HepG2 (cell line): Measurements from ENCODE around the gene GCN1. TPM values are rescaled to one million over a fixed set of nuclear protein-coding genes. Genes with fewer than 3 reads are reported as not detected.

Experiments
- ATAC-seq: fragments of 200-7000 bp; cut with Tn5 transposase; 3 replicates; pipeline ENCODE4 v1.9.1; 2020; ENCODE audit warnings: mild to moderate bottlenecking, moderate library complexity
- BruUV-seq: library from RNA; stranded (reverse); fragments of 400-500 nt; replicated peaks from 2 replicates; lab custom pipeline; 2021; lab: Mats Ljungman, UMichigan
- CTCF ChIA-PET: fragments of 300-600 bp; formaldehyde crosslinking; extraction: SDS; loops from one replicate; lab custom pipeline; 2021; ENCODE audit warnings: low total read pairs, inconsistent platforms, low intra/inter-chr PET ratio; lab: Yijun Ruan, JAX
- POLR2A ChIA-PET: fragments of 350-600 bp; sonication (Branson Sonifier 250); formaldehyde crosslinking; loops from one replicate; lab custom pipeline; 2020; ENCODE audit warnings: antibody characterized with exemption, inconsistent platforms; lab: Yijun Ruan, JAX
- DNase-seq: peaks from one replicate; pipeline ENCODE4 v3.0.0-alpha.2; 2015; ENCODE audit warnings: low spot score
- FAIRE-seq: peaks from 3 replicates; lab custom pipeline; 2011; peaks lifted over from hg19 to GRCh38; lab: Jason Lieb, UNC
- H2AFZ ChIP-seq: one replicate; pipeline ENCODE4 v1.6.1; 2011; ENCODE audit warnings: low read length, inconsistent platforms
- H3K27ac ChIP-seq: fragments of 300-600 bp; 3 replicates; pipeline ENCODE4 v1.8.0; 2011; ENCODE audit warnings: mixed run types, mild to moderate bottlenecking, mixed read lengths, low read length, inconsistent platforms; ENCODE audit not compliant: insufficient read depth; ENCODE audit errors: extremely low read length
- H3K27me3 ChIP-seq, 2 experiments: fragments of 200-600 bp in 1 of 2; 2 replicates in 1 of 2; 3 replicates in 1 of 2; pipeline versions ENCODE4 v1.6.0 to v1.8.0; 2011; ENCODE audit warnings: low read length in 2 of 2, mild to moderate bottlenecking in 2 of 2, moderate library complexity in 2 of 2, inconsistent platforms in 1 of 2; ENCODE audit not compliant: insufficient read depth in 2 of 2, control insufficient read depth in 1 of 2
- H3K36me3 ChIP-seq, 2 experiments: fragments of 200-600 bp in 1 of 2; replicated peaks in 1 of 2; 2 replicates in 1 of 2; 3 replicates in 1 of 2; pipeline versions ENCODE4 v1.5.1 to v1.8.0; 2011; ENCODE audit warnings: low read length in 2 of 2, inconsistent platforms in 1 of 2; ENCODE audit not compliant: insufficient read depth in 2 of 2, control insufficient read depth in 1 of 2
- H3K4me1 ChIP-seq: 2 replicates; pipeline ENCODE4 v1.5.1; 2012; ENCODE audit warnings: low read length, inconsistent platforms; ENCODE audit not compliant: insufficient read depth
- H3K4me2 ChIP-seq: 2 replicates; pipeline ENCODE4 v1.6.0; 2011; ENCODE audit warnings: low read depth, low read length, inconsistent platforms
- H3K4me3 ChIP-seq, 3 experiments: fragments of 200-600 bp in 1 of 3; sonication (generic), shearing (Covaris generic) in 1 of 3; replicated peaks in 1 of 3; 2 replicates each; pipeline ENCODE4 v1.5.1; 2011 to 2016; ENCODE audit warnings: low read length in 3 of 3, inconsistent platforms in 2 of 3, low read depth in 2 of 3, mild to moderate bottlenecking in 2 of 3, control low read depth in 1 of 3, mixed read lengths in 1 of 3; ENCODE audit not compliant: insufficient read depth in 1 of 3
- H3K79me2 ChIP-seq: one replicate; pipeline ENCODE4 v1.6.1; 2011; ENCODE audit warnings: low read length, inconsistent platforms; ENCODE audit not compliant: insufficient read depth
- H3K9ac ChIP-seq: 2 replicates; pipeline ENCODE4 v1.6.0; 2011; ENCODE audit warnings: mild to moderate bottlenecking, low read depth, low read length, inconsistent platforms; ENCODE audit not compliant: insufficient read depth
- H3K9me3 ChIP-seq: 2 replicates; pipeline ENCODE4 v1.5.1; 2012; ENCODE audit warnings: mild to moderate bottlenecking, low read length
- H4K20me1 ChIP-seq: 2 replicates; pipeline ENCODE4 v1.6.0; 2011; ENCODE audit warnings: inconsistent platforms, mild to moderate bottlenecking, low read length, moderate library complexity; ENCODE audit not compliant: insufficient read depth
- AGO2 ChIP-seq: fragments of 200-400 bp; formaldehyde crosslinking; optimal IDR thresholded peaks from 2 replicates; pipeline ENCODE3; 2017; ENCODE audit warnings: mild to moderate bottlenecking, low read depth, low read length, moderate library complexity
- CC2D1A ChIP-seq: sonication (generic); formaldehyde crosslinking; IDR thresholded peaks from 2 replicates; pipeline ENCODE4 v1.8.1; 2023; ENCODE audit warnings: mild to moderate bottlenecking, missing genetic modification reagents
- DMAP1 ChIP-seq: IDR thresholded peaks from 2 replicates; pipeline ENCODE4 v1.6.1; 2016
- HNRNPL ChIP-seq: fragments of 200-400 bp; formaldehyde crosslinking; IDR thresholded peaks from 2 replicates; pipeline ENCODE4 v1.6.1; 2017; ENCODE audit warnings: mild to moderate bottlenecking, low read depth, low read length
- NCOA1 ChIP-seq: sonication (generic); formaldehyde crosslinking; IDR thresholded peaks from 2 replicates; pipeline ENCODE4 v1.9.0; 2021; ENCODE audit warnings: missing genetic modification reagents
- NFE2 ChIP-seq: sonication (generic); formaldehyde crosslinking; IDR thresholded peaks from 2 replicates; pipeline ENCODE4 v1.4.0; 2020; ENCODE audit warnings: missing genetic modification reagents
- NR3C1 ChIP-seq: sonication (generic); formaldehyde crosslinking; IDR thresholded peaks from 2 replicates; pipeline ENCODE4 v1.4.0; 2020; ENCODE audit warnings: missing genetic modification reagents
- RFXAP ChIP-seq: sonication (generic); formaldehyde crosslinking; IDR thresholded peaks from 2 replicates; pipeline ENCODE4 v1.4.0; 2020; ENCODE audit warnings: missing genetic modification reagents, borderline replicate concordance
- TBL1XR1 ChIP-seq: fragments of 150-350 bp; IDR thresholded peaks from 2 replicates; pipeline ENCODE4 v1.6.1; 2014; ENCODE audit warnings: borderline replicate concordance, low read length; ENCODE audit not compliant: partially characterized antibody
- TCF12 ChIP-seq, 2 experiments: fragments of 450-650 bp in 1 of 2; sonication (generic) in 1 of 2; formaldehyde crosslinking in 1 of 2; IDR thresholded peaks; 2 replicates each; pipeline versions ENCODE4 v1.6.1 to v1.8.0; 2017 to 2022; ENCODE audit warnings: antibody characterized with exemption in 1 of 2, mild to moderate bottlenecking in 1 of 2, missing genetic modification reagents in 1 of 2, moderate library complexity in 1 of 2
- TCF7 ChIP-seq: sonication (generic); IDR thresholded peaks from 2 replicates; pipeline ENCODE4 v1.6.1; 2016; ENCODE audit warnings: antibody characterized with exemption, low read depth
- TCF7L2 ChIP-seq: IDR thresholded peaks from 2 replicates; pipeline ENCODE4 v1.6.1; 2011; ENCODE audit warnings: mild to moderate bottlenecking, low read depth, low read length, moderate library complexity
- TGIF2 ChIP-seq: IDR thresholded peaks from 2 replicates; pipeline ENCODE4 v1.6.1; 2016; ENCODE audit warnings: control low read depth, missing compliant biosample characterization
- THAP11 ChIP-seq: IDR thresholded peaks from 2 replicates; pipeline ENCODE4 v1.6.1; 2016; ENCODE audit warnings: missing biosample characterization, missing genetic modification reagents
- ZNF10 ChIP-seq: sonication (generic); formaldehyde crosslinking; IDR thresholded peaks from 2 replicates; pipeline ENCODE4 v1.4.0; 2020; ENCODE audit warnings: mild to moderate bottlenecking, low read depth, missing genetic modification reagents, borderline replicate concordance
- ZNF430 ChIP-seq: sonication (generic); formaldehyde crosslinking; IDR thresholded peaks from 2 replicates; pipeline ENCODE4 v1.9.0; 2021; ENCODE audit warnings: mild to moderate bottlenecking, missing genetic modification reagents
- ZNF441 ChIP-seq: sonication (generic); formaldehyde crosslinking; IDR thresholded peaks from 2 replicates; pipeline ENCODE4 v1.7.0; 2021; ENCODE audit warnings: missing genetic modification reagents, borderline replicate concordance
- ZNF547 ChIP-seq: sonication (generic); formaldehyde crosslinking; IDR thresholded peaks from 2 replicates; pipeline ENCODE4 v1.5.1; 2020; ENCODE audit warnings: mild to moderate bottlenecking, missing genetic modification reagents
- ZNF749 ChIP-seq: sonication (generic); formaldehyde crosslinking; IDR thresholded peaks from 2 replicates; pipeline ENCODE4 v1.8.0; 2022; ENCODE audit warnings: mild to moderate bottlenecking, missing genetic modification reagents, moderate library complexity, borderline replicate concordance
- ZNF777 ChIP-seq: sonication (generic); formaldehyde crosslinking; IDR thresholded peaks from 2 replicates; pipeline ENCODE4 v1.4.0; 2020; ENCODE audit warnings: missing genetic modification reagents
- ZZZ3 ChIP-seq: sonication (generic); formaldehyde crosslinking; IDR thresholded peaks from 2 replicates; pipeline ENCODE4 v1.4.0; 2020; ENCODE audit warnings: missing genetic modification reagents, mild to moderate bottlenecking, borderline replicate concordance
- WGBS: methylation state at CpG from one replicate; pipeline ENCODE4 v1.1.6; 2017; ENCODE audit warnings: low lambda C conversion rate; 5-methylcytosine and 5-hydroxymethylcytosine counted together
- in situ Hi-C: cut with HindIII; loops from 2 replicates; pipeline ENCODE4 v1.10.0; 2017; ENCODE audit warnings: low pct_unique_long_range_greater_than_20kb; ENCODE audit not compliant: extremely low pct_ligation_motif_present
- intact Hi-C: fragments of 100-400 bp; cut with micrococcal nuclease; formaldehyde crosslinking; loops from one replicate; pipeline ENCODE4 v1.10.0; 2022; ENCODE audit not compliant: unreplicated experiment
- polyA plus RNA-seq, 8 experiments: library from polyadenylated mRNA; depleted of rRNA in 3 of 8; stranded (reverse) in 7 of 8; unstranded in 1 of 8; fragments of >200 nt; fragmentation: Illumina TruSeq in 4 of 8; extraction: Trizol in 4 of 8; gene quantifications; 2 replicates each; pipeline versions ENCODE4 v1.2.1 to v1.2.3, GENCODE V29; 2011 to 2016; ENCODE audit warnings: low read depth in 4 of 8, missing spikeins in 1 of 8, mixed read lengths in 1 of 8; ENCODE audit not compliant: insufficient read depth in 1 of 8
- total RNA-seq, 5 experiments: library from RNA; depleted of rRNA; stranded (reverse); fragments of >200 nt; fragmentation: Illumina TruSeq; extraction: Trizol; gene quantifications; 2 replicates each; pipeline ENCODE4 v1.2.3, GENCODE V29; 2016; ENCODE audit warnings: low read depth in 1 of 5
- TF ChIP-seq, protein P1 (sequence below): sonication (generic); formaldehyde crosslinking; conservative IDR thresholded peaks from 2 replicates; pipeline ENCODE4 v1.8.0; 2022; ENCODE audit warnings: mild to moderate bottlenecking, moderate library complexity, missing genetic modification reagents

Gene GCN1
- total and polyA plus RNA-seq, 2 of the 13 experiments (the other 11 are each of a cell fraction or from before 2014, with no cell fraction given) = 58.2 to 83.0 TPM

DNA sequence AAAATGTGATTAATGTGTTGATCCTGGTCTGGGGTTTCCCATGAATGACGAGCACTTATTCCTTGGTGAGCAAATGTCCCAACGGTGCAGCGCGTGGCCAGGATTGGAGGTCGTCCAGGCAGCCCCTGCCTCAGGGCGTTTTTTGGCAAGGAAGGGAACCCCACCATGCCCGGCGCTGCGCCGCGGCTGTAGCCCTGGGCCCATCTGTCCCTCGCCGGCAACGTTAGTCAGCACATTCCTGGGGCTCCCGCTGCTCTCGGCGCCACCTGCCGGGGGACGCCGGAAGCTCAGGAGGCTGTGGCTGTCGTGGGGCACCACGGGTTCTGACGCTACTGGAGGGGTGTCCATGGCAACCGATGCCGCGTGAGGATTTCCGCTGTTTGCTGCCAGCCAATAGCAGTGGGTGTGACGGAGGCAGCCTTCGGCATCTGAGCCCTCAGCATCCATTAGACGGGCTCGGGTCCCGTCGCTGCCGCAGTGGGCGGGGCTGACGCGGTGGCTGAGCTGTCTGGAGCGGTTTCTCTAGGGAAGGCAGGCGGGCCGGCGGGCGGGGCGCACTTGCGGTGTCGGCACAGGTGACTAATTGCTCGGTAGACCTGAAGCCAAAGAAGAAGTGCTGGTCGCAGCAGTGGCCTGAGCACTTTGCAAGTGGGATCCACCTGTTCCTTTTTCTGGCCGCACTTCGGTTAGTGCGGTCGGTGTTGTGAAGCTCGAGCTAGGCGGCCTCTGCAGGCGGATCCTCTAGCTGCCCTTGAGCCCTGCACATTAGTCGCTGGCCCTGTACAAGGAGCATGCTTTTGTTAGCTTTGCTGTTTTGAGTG, 107.5 kb downstream of the GCN1 start:
- no peaks in the 10 kb centered on the region for H3K79me2 ChIP-seq
- H3K4me2 ChIP-seq = peak overlapping the region; percentile 98
- WGBS = 0% methylated on average over 3 of the region's 55 CpGs
- peak; percentile 93 for ATAC-seq
- no TSS peak for BruUV-seq
- peaks cover 20% of the 10 kb centered on the region for H3K4me1 ChIP-seq
- FAIRE-seq = peak; percentile 89
- peak overlapping the region; percentile 52 to 75 (median 60); a peak in 5 of 6 replicates for H3K4me3 ChIP-seq
- H3K9me3 ChIP-seq = no peaks in the 10 kb centered on the region
- H3K27ac ChIP-seq = peak overlapping the region; percentile 58
- H3K36me3 ChIP-seq = no peaks in the 10 kb centered on the region
- no peaks in the 10 kb centered on the region for H3K27me3 ChIP-seq
- POLR2A ChIA-PET = interaction anchor here (1.1 to 1.4 kb wide), 2 partner anchors 30 to 114 kb away, joined by 6 to 12 read pairs; partner anchors contain the start of genes RAB35 and RPLP0
- peak; percentile 96 for DNase-seq
- H2AFZ ChIP-seq = peak overlapping the region; percentile 29
- peak overlapping the region; percentile 67 for H3K9ac ChIP-seq
- in situ Hi-C loops (loop anchor here (5.0 kb wide), 1 partner anchor 95 kb away; no protein-coding TSS in a partner anchor), intact Hi-C loops (loop anchor here (2.0 kb wide), 2 partner anchors 98 to 148 kb away; partner anchors contain the start of gene BICDL1)
- CTCF ChIA-PET = no interaction called here
- no peaks in the 10 kb centered on the region for H4K20me1 ChIP-seq
- TF ChIP-seq THAP11 (CRISPR knock-in tag) (peak; percentile 79), ZNF777 (CRISPR knock-in tag) (peak; percentile 86), ZNF441 (CRISPR knock-in tag) (peak; percentile 59; the same call in 1 of the 2 replicates), ZZZ3 (no peak), AGO2 (no peak), NR3C1 (no peak), ZNF749 (CRISPR knock-in tag) (no peak), TCF7L2 (no peak), ZNF547 (peak; percentile 79; the same call in 1 of the 2 replicates), HNRNPL (peak; percentile 51; the same call in 1 of the 2 replicates), CC2D1A (no peak), ZNF430 (CRISPR knock-in tag) (no peak), NCOA1 (CRISPR knock-in tag) (peak; percentile 51; the same call in 1 of the 2 replicates), RFXAP (CRISPR knock-in tag) (peak; percentile 67; the same call in 1 of the 2 replicates), TCF12 (IDR thresholded peaks at IDR 0.05) (no peak), TCF12 (CRISPR knock-in tag; IDR thresholded peaks at IDR 0.05) (no peak), TGIF2 (CRISPR knock-in tag) (peak; percentile 92), TCF7 (no peak), NFE2 (CRISPR knock-in tag) (peak; percentile 99), DMAP1 (CRISPR knock-in tag) (peak; percentile 80), ZNF10 (no peak), TBL1XR1 (peak; percentile 64)
- TF ChIP-seq, protein P1, sequence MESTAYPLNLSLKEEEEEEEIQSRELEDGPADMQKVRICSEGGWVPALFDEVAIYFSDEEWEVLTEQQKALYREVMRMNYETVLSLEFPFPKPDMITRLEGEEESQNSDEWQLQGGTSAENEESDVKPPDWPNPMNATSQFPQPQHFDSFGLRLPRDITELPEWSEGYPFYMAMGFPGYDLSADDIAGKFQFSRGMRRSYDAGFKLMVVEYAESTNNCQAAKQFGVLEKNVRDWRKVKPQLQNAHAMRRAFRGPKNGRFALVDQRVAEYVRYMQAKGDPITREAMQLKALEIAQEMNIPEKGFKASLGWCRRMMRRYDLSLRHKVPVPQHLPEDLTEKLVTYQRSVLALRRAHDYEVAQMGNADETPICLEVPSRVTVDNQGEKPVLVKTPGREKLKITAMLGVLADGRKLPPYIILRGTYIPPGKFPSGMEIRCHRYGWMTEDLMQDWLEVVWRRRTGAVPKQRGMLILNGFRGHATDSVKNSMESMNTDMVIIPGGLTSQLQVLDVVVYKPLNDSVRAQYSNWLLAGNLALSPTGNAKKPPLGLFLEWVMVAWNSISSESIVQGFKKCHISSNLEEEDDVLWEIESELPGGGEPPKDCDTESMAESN (CRISPR knock-in tag) = 0 out of 2 replicates have a peak, but pooled peaks have one; percentile 30
